HL-60 (cell line): ENCODE results near the gene RTL10.

Experiments
- GABPA ChIP-seq: IDR thresholded peaks from 2 replicates; pipeline ENCODE4 v1.6.1; 2012; ENCODE audit warnings: low read depth
- POLR2AphosphoS5 ChIP-seq: IDR thresholded peaks from 2 replicates; pipeline ENCODE4 v1.6.1; 2012; ENCODE audit warnings: low read depth
- TF ChIP-seq, protein P1 (sequence below): IDR thresholded peaks from one replicate; pipeline ENCODE4 v1.5.1; 2011; ENCODE audit warnings: low read length, control low read depth, inconsistent platforms; ENCODE audit not compliant: insufficient read depth
- TF ChIP-seq, protein P2 (sequence below): IDR thresholded peaks from 2 replicates; pipeline ENCODE4 v1.6.1; 2012; ENCODE audit warnings: low read depth; ENCODE audit not compliant: insufficient replicate concordance

DNA sequence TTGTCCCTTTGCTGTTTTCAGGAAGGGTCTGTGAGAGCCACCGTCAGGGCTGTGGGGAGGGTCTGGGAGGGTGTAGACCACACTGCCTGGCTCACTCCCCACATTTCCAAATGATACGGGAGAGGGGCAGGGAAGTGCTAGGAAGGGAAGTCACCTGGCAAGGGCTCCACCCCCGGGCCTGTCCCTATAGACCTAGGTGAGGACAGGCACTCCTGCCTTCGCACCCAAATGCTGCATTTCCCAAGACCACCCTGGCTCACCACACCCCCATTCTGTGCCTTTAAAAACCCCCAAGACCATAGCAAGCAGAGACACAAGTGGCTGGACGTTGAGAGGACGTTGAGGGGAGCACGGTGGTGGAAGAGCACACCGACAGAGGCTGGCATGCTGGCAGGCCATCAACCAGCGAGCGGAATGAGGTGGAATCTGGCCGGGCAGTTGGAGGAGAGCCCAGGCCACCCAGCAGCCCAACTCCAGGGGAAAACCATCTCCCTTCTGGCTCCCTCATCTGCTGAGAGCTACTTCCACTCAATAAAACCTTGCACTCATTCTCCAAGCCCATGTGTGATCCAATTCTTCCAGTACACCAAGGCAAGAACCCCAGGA lies 45.7 kb downstream of the RTL10 start:
- TF ChIP-seq, protein P1, sequence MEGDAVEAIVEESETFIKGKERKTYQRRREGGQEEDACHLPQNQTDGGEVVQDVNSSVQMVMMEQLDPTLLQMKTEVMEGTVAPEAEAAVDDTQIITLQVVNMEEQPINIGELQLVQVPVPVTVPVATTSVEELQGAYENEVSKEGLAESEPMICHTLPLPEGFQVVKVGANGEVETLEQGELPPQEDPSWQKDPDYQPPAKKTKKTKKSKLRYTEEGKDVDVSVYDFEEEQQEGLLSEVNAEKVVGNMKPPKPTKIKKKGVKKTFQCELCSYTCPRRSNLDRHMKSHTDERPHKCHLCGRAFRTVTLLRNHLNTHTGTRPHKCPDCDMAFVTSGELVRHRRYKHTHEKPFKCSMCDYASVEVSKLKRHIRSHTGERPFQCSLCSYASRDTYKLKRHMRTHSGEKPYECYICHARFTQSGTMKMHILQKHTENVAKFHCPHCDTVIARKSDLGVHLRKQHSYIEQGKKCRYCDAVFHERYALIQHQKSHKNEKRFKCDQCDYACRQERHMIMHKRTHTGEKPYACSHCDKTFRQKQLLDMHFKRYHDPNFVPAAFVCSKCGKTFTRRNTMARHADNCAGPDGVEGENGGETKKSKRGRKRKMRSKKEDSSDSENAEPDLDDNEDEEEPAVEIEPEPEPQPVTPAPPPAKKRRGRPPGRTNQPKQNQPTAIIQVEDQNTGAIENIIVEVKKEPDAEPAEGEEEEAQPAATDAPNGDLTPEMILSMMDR, result no peak
- TF ChIP-seq POLR2AphosphoS5, result no peak
- TF ChIP-seq, protein P2, sequence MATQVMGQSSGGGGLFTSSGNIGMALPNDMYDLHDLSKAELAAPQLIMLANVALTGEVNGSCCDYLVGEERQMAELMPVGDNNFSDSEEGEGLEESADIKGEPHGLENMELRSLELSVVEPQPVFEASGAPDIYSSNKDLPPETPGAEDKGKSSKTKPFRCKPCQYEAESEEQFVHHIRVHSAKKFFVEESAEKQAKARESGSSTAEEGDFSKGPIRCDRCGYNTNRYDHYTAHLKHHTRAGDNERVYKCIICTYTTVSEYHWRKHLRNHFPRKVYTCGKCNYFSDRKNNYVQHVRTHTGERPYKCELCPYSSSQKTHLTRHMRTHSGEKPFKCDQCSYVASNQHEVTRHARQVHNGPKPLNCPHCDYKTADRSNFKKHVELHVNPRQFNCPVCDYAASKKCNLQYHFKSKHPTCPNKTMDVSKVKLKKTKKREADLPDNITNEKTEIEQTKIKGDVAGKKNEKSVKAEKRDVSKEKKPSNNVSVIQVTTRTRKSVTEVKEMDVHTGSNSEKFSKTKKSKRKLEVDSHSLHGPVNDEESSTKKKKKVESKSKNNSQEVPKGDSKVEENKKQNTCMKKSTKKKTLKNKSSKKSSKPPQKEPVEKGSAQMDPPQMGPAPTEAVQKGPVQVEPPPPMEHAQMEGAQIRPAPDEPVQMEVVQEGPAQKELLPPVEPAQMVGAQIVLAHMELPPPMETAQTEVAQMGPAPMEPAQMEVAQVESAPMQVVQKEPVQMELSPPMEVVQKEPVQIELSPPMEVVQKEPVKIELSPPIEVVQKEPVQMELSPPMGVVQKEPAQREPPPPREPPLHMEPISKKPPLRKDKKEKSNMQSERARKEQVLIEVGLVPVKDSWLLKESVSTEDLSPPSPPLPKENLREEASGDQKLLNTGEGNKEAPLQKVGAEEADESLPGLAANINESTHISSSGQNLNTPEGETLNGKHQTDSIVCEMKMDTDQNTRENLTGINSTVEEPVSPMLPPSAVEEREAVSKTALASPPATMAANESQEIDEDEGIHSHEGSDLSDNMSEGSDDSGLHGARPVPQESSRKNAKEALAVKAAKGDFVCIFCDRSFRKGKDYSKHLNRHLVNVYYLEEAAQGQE, result no peak
- no peak for TF ChIP-seq GABPA
